HepG2 (cell line): ENCODE measurements around the gene ZBTB7C. TPM values are rescaled to one million over a fixed set of nuclear protein-coding genes. Genes with fewer than 3 reads are reported as not detected.

Experiments used
- ATAC-seq: fragments of 200-7000 bp; cut with Tn5 transposase; 3 replicates; pipeline ENCODE4 v1.9.1; 2020; ENCODE audit warnings: mild to moderate bottlenecking, moderate library complexity
- BruUV-seq: library from RNA; stranded (reverse); fragments of 400-500 nt; replicated peaks from 2 replicates; lab custom pipeline; 2021; lab: Mats Ljungman, UMichigan
- CTCF ChIA-PET: fragments of 300-600 bp; formaldehyde crosslinking; extraction: SDS; loops from one replicate; lab custom pipeline; 2021; ENCODE audit warnings: low total read pairs, inconsistent platforms, low intra/inter-chr PET ratio; lab: Yijun Ruan, JAX
- POLR2A ChIA-PET: fragments of 350-600 bp; sonication (Branson Sonifier 250); formaldehyde crosslinking; loops from one replicate; lab custom pipeline; 2020; ENCODE audit warnings: antibody characterized with exemption, inconsistent platforms; lab: Yijun Ruan, JAX
- DNase-seq: peaks from one replicate; pipeline ENCODE4 v3.0.0-alpha.2; 2015; ENCODE audit warnings: low spot score
- FAIRE-seq: peaks from 3 replicates; lab custom pipeline; 2011; peaks lifted over from hg19 to GRCh38; lab: Jason Lieb, UNC
- H2AFZ ChIP-seq: one replicate; pipeline ENCODE4 v1.6.1; 2011; ENCODE audit warnings: low read length, inconsistent platforms
- H3K27ac ChIP-seq: fragments of 300-600 bp; 3 replicates; pipeline ENCODE4 v1.8.0; 2011; ENCODE audit warnings: mixed run types, mild to moderate bottlenecking, mixed read lengths, low read length, inconsistent platforms; ENCODE audit not compliant: insufficient read depth; ENCODE audit errors: extremely low read length
- H3K27me3 ChIP-seq, 2 experiments: fragments of 200-600 bp in 1 of 2; 2 replicates in 1 of 2; 3 replicates in 1 of 2; pipeline versions ENCODE4 v1.6.0 to v1.8.0; 2011; ENCODE audit warnings: low read length in 2 of 2, mild to moderate bottlenecking in 2 of 2, moderate library complexity in 2 of 2, inconsistent platforms in 1 of 2; ENCODE audit not compliant: insufficient read depth in 2 of 2, control insufficient read depth in 1 of 2
- H3K36me3 ChIP-seq, 2 experiments: fragments of 200-600 bp in 1 of 2; replicated peaks in 1 of 2; 2 replicates in 1 of 2; 3 replicates in 1 of 2; pipeline versions ENCODE4 v1.5.1 to v1.8.0; 2011; ENCODE audit warnings: low read length in 2 of 2, inconsistent platforms in 1 of 2; ENCODE audit not compliant: insufficient read depth in 2 of 2, control insufficient read depth in 1 of 2
- H3K4me1 ChIP-seq: 2 replicates; pipeline ENCODE4 v1.5.1; 2012; ENCODE audit warnings: low read length, inconsistent platforms; ENCODE audit not compliant: insufficient read depth
- H3K4me2 ChIP-seq: 2 replicates; pipeline ENCODE4 v1.6.0; 2011; ENCODE audit warnings: low read depth, low read length, inconsistent platforms
- H3K4me3 ChIP-seq, 3 experiments: fragments of 200-600 bp in 1 of 3; sonication (generic), shearing (Covaris generic) in 1 of 3; replicated peaks in 1 of 3; 2 replicates each; pipeline ENCODE4 v1.5.1; 2011 to 2016; ENCODE audit warnings: low read length in 3 of 3, inconsistent platforms in 2 of 3, low read depth in 2 of 3, mild to moderate bottlenecking in 2 of 3, control low read depth in 1 of 3, mixed read lengths in 1 of 3; ENCODE audit not compliant: insufficient read depth in 1 of 3
- H3K79me2 ChIP-seq: one replicate; pipeline ENCODE4 v1.6.1; 2011; ENCODE audit warnings: low read length, inconsistent platforms; ENCODE audit not compliant: insufficient read depth
- H3K9ac ChIP-seq: 2 replicates; pipeline ENCODE4 v1.6.0; 2011; ENCODE audit warnings: mild to moderate bottlenecking, low read depth, low read length, inconsistent platforms; ENCODE audit not compliant: insufficient read depth
- H3K9me3 ChIP-seq: 2 replicates; pipeline ENCODE4 v1.5.1; 2012; ENCODE audit warnings: mild to moderate bottlenecking, low read length
- H4K20me1 ChIP-seq: 2 replicates; pipeline ENCODE4 v1.6.0; 2011; ENCODE audit warnings: inconsistent platforms, mild to moderate bottlenecking, low read length, moderate library complexity; ENCODE audit not compliant: insufficient read depth
- BHLHE40 ChIP-seq: IDR thresholded peaks from 2 replicates; pipeline ENCODE4 v1.6.1; 2011; ENCODE audit warnings: low read length, improper control_type of control experiment
- HMGXB3 ChIP-seq: sonication (generic); formaldehyde crosslinking; IDR thresholded peaks from 2 replicates; pipeline ENCODE4 v1.4.0; 2020; ENCODE audit warnings: missing genetic modification reagents, borderline replicate concordance
- SP5 ChIP-seq: IDR thresholded peaks from 2 replicates; pipeline ENCODE4 v1.6.1; 2016; ENCODE audit warnings: low read depth, borderline replicate concordance
- TERF1 ChIP-seq: sonication (generic); formaldehyde crosslinking; IDR thresholded peaks from 2 replicates; pipeline ENCODE4 v1.8.0; 2022; ENCODE audit warnings: mild to moderate bottlenecking, missing genetic modification reagents, moderate library complexity
- TFDP2 ChIP-seq: sonication (generic); formaldehyde crosslinking; IDR thresholded peaks from 2 replicates; pipeline ENCODE4 v1.4.0; 2020; ENCODE audit warnings: missing genetic modification reagents
- YY1 ChIP-seq: IDR thresholded peaks from 2 replicates; pipeline ENCODE4 v1.6.1; 2011; ENCODE audit warnings: low read length, low read depth, moderate library complexity, mild to moderate bottlenecking; ENCODE audit not compliant: insufficient read depth, insufficient replicate concordance
- ZNF10 ChIP-seq: sonication (generic); formaldehyde crosslinking; IDR thresholded peaks from 2 replicates; pipeline ENCODE4 v1.4.0; 2020; ENCODE audit warnings: mild to moderate bottlenecking, low read depth, missing genetic modification reagents, borderline replicate concordance
- ZNF3 ChIP-seq: IDR thresholded peaks from 2 replicates; pipeline ENCODE4 v1.7.0; 2017; ENCODE audit warnings: inconsistent platforms
- ZNF564 ChIP-seq: sonication (generic); formaldehyde crosslinking; IDR thresholded peaks from 2 replicates; pipeline ENCODE4 v1.8.1; 2023; ENCODE audit warnings: mild to moderate bottlenecking, missing genetic modification reagents
- ZNF75D ChIP-seq: sonication (generic); formaldehyde crosslinking; IDR thresholded peaks from 2 replicates; pipeline ENCODE4 v1.8.1; 2023; ENCODE audit warnings: missing genetic modification reagents, mild to moderate bottlenecking, borderline replicate concordance
- ZSCAN31 ChIP-seq: sonication (generic); formaldehyde crosslinking; IDR thresholded peaks from 2 replicates; pipeline ENCODE4 v1.5.0; 2020; ENCODE audit warnings: low read depth, mild to moderate bottlenecking, missing genetic modification reagents
- WGBS: methylation state at CpG from one replicate; pipeline ENCODE4 v1.1.6; 2017; ENCODE audit warnings: low lambda C conversion rate; 5-methylcytosine and 5-hydroxymethylcytosine counted together
- in situ Hi-C: cut with HindIII; loops from 2 replicates; pipeline ENCODE4 v1.10.0; 2017; ENCODE audit warnings: low pct_unique_long_range_greater_than_20kb; ENCODE audit not compliant: extremely low pct_ligation_motif_present
- intact Hi-C: fragments of 100-400 bp; cut with micrococcal nuclease; formaldehyde crosslinking; loops from one replicate; pipeline ENCODE4 v1.10.0; 2022; ENCODE audit not compliant: unreplicated experiment
- polyA plus RNA-seq, 8 experiments: library from polyadenylated mRNA; depleted of rRNA in 3 of 8; stranded (reverse) in 7 of 8; unstranded in 1 of 8; fragments of >200 nt; fragmentation: Illumina TruSeq in 4 of 8; extraction: Trizol in 4 of 8; gene quantifications; 2 replicates each; pipeline versions ENCODE4 v1.2.1 to v1.2.3, GENCODE V29; 2011 to 2016; ENCODE audit warnings: low read depth in 4 of 8, missing spikeins in 1 of 8, mixed read lengths in 1 of 8; ENCODE audit not compliant: insufficient read depth in 1 of 8
- total RNA-seq, 5 experiments: library from RNA; depleted of rRNA; stranded (reverse); fragments of >200 nt; fragmentation: Illumina TruSeq; extraction: Trizol; gene quantifications; 2 replicates each; pipeline ENCODE4 v1.2.3, GENCODE V29; 2016; ENCODE audit warnings: low read depth in 1 of 5

Gene ZBTB7C
- total and polyA plus RNA-seq, 2 of the 13 experiments (the other 11 are each of a cell fraction or from before 2014, with no cell fraction given) = 0.01 to 0.04 TPM

- no peak for TF ChIP-seq ZNF75D (CRISPR knock-in tag)
- no peak for TF ChIP-seq YY1
- TF ChIP-seq ZSCAN31 = no peak
Measured at GRCh38 chr18:48064978-48065600, 344.1 kb downstream of the ZBTB7C start (continued).

GRCh38 chr18:48061781-48062570, 347.2 kb downstream of the ZBTB7C start:
- no peaks in the 10 kb centered on the region for H3K9me3 ChIP-seq
- H3K27me3 ChIP-seq = no peaks in the 10 kb centered on the region; a peak in 1 of 5 replicates
- peak; percentile 83; the same call in 1 of the 2 replicates for TF ChIP-seq ZNF3 (CRISPR knock-in tag)
- TF ChIP-seq BHLHE40 = no peak
- no peak for TF ChIP-seq HMGXB3 (CRISPR knock-in tag)
- no peak for TF ChIP-seq ZNF10 (CRISPR knock-in tag)
- no peak for TF ChIP-seq SP5 (CRISPR knock-in tag)
- TF ChIP-seq ZNF564 (CRISPR knock-in tag) = no peak
- TF ChIP-seq TFDP2 = no peak
- no peak for TF ChIP-seq TERF1 (CRISPR knock-in tag)
- TF ChIP-seq, all 625 proteins: peak for 1
- BruUV-seq = no TSS peak
- ChIA-PET POLR2A (no interaction called here), CTCF (no interaction called here)
- no peaks in the 10 kb centered on the region for H3K36me3 ChIP-seq
- WGBS = 38% methylated on average over 6 of the region's 7 CpGs
- no peak for DNase-seq
- no peak overlapping the region for H2AFZ ChIP-seq
- H3K9ac ChIP-seq = no peak overlapping the region
- no peaks in the 10 kb centered on the region for H3K79me2 ChIP-seq
- intact Hi-C loops (no loop called here), in situ Hi-C loops (no loop called here)
- H3K4me1 ChIP-seq = peaks cover 20% of the 10 kb centered on the region
- H3K27ac ChIP-seq = no peak overlapping the region
- no peak overlapping the region for H3K4me3 ChIP-seq
- H3K4me2 ChIP-seq = no peak overlapping the region
- H4K20me1 ChIP-seq = no peaks in the 10 kb centered on the region
- no peak for FAIRE-seq
- no peak for ATAC-seq
